Kidney (tissue), 22 donors: ENCODE results near the gene SNF8. TPM values are rescaled to one million over a fixed set of nuclear protein-coding genes. Genes with fewer than 3 reads are reported as not detected.
A peak's percentile ranks its signal among the peaks of the same experiment; 100 is the strongest.

Experiments used
- DNase-seq, 5 donors: peaks; one replicate each; pipeline ENCODE4 v3.0.0-alpha.2; 2013 to 2020
- FAIRE-seq: peaks from 2 replicates; lab custom pipeline; 2012; peaks lifted over from hg19 to GRCh38; lab: Jason Lieb, UNC
- H3K27ac ChIP-seq, 2 donors: one replicate each; pipeline ENCODE4 v1.7.0; 2013; ENCODE audit warnings: low read depth in 2 of 2, low read length in 2 of 2, inconsistent platforms in 1 of 2
- H3K27me3 ChIP-seq: one replicate; pipeline ENCODE4 v1.7.1; 2013; ENCODE audit warnings: low read length, inconsistent platforms; ENCODE audit not compliant: control insufficient read depth, insufficient read depth
- H3K36me3 ChIP-seq, 3 donors: one replicate each; pipeline versions ENCODE4 v1.7.0 to v1.7.1; 2013; ENCODE audit warnings: low read length in 3 of 3, control low read depth in 1 of 3, inconsistent platforms in 1 of 3; ENCODE audit not compliant: insufficient read depth in 3 of 3, control insufficient read depth in 2 of 3
- H3K4me1 ChIP-seq, 3 donors: one replicate each; pipeline versions ENCODE4 v1.7.0 to v1.7.1; 2013; ENCODE audit warnings: low read length in 3 of 3, inconsistent platforms in 1 of 3, low read depth in 1 of 3; ENCODE audit not compliant: control insufficient read depth in 2 of 3, insufficient read depth in 2 of 3
- H3K4me3 ChIP-seq, 3 donors: one replicate each; pipeline versions ENCODE4 v1.7.0 to v1.8.1; 2013; ENCODE audit warnings: low read length in 3 of 3, control low read depth in 1 of 3, inconsistent platforms in 1 of 3
- H3K9ac ChIP-seq, 3 donors: one replicate each; pipeline versions ENCODE4 v1.7.0 to v1.7.1; 2013; ENCODE audit warnings: low read length in 3 of 3, control low read depth in 1 of 3, inconsistent platforms in 1 of 3
- H3K9me3 ChIP-seq, 3 donors: one replicate each; pipeline versions ENCODE4 v1.7.0 to v1.7.1; 2013; ENCODE audit warnings: low read length in 3 of 3, control low read depth in 1 of 3, inconsistent platforms in 1 of 3; ENCODE audit not compliant: control insufficient read depth in 2 of 3, insufficient read depth in 1 of 3
- intact Hi-C: fragments of 100-400 bp; cut with DNase I; formaldehyde crosslinking; loops from one replicate; pipeline ENCODE4 v1.11.1; 2022
- long read RNA-seq, 10 donors: library from polyadenylated mRNA in 1 of 10; unstranded in 1 of 10; transcript quantifications; one replicate each; pipeline ENCODE4 v2.0.0 and lab custom pipeline, GENCODE V29; 2021 to 2026
- polyA plus RNA-seq: library from polyadenylated mRNA; stranded (reverse); fragments of 350-450 nt; fragmentation: Illumina TruSeq; extraction: RNeasy Lipid Tissue Mini Kit (QIAGEN cat#74804); gene quantifications from one replicate; pipeline ENCODE4 v1.2.3, GENCODE V29; 2014; ENCODE audit warnings: low read depth, low replicate concordance; ENCODE audit not compliant: insufficient read depth
- total RNA-seq: library from RNA; stranded (reverse); fragmentation: NEBNext Ultra II Directional; extraction: Animal tissue kit (Norgen Biotek cat#: 25700); gene quantifications from one replicate; pipeline ENCODE4 v1.2.1, GENCODE V29; 2021
- TF ChIP-seq, protein P1 (sequence below): IDR thresholded peaks from 3 replicates; pipeline ENCODE4 v1.5.1; 2012; ENCODE audit warnings: mild to moderate bottlenecking, moderate library complexity, borderline replicate concordance; ENCODE audit not compliant: insufficient read depth; ENCODE audit errors: extremely low read depth
- donor health status: control.
- donor health status: control.
- donor health status: control.
- donor health status: control.
- donor health status: control.
- donor health status: DM: yes; HTN: yes; CAD: no.
- donor health status: Normal renal cell carcinoma (clear cell type).

Gene SNF8, protein sequence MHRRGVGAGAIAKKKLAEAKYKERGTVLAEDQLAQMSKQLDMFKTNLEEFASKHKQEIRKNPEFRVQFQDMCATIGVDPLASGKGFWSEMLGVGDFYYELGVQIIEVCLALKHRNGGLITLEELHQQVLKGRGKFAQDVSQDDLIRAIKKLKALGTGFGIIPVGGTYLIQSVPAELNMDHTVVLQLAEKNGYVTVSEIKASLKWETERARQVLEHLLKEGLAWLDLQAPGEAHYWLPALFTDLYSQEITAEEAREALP
- total RNA-seq = 110 TPM
- 203 TPM for polyA plus RNA-seq
- long read RNA-seq, donor 1, transcript SNF8-202 (8 exons, 2,319 nt) = major isoform, 40 of 56 reads
- long read RNA-seq, donor 1, partial matches to known transcripts = 9 of 56 reads
- long read RNA-seq, donor 1, other reads (novel, unspliced or antisense) = 0 of 56 reads
- long read RNA-seq, donor 2, transcript SNF8-202 (8 exons, 2,319 nt) = major isoform, 30 of 53 reads
- long read RNA-seq, donor 2, partial matches to known transcripts = 8 of 53 reads
- long read RNA-seq, donor 2, other reads (novel, unspliced or antisense) = 0 of 53 reads
- long read RNA-seq, donor 3, transcript SNF8-202 (8 exons, 2,319 nt) = major isoform, 44 of 59 reads
- long read RNA-seq, donor 3, partial matches to known transcripts = 7 of 59 reads
- long read RNA-seq, donor 3, other reads (novel, unspliced or antisense) = 0 of 59 reads
- long read RNA-seq, donor 4, transcript SNF8-202 (8 exons, 2,319 nt) = major isoform, 41 of 79 reads
- long read RNA-seq, donor 4, partial matches to known transcripts = 27 of 79 reads
- long read RNA-seq, donor 4, other reads (novel, unspliced or antisense) = 0 of 79 reads
- long read RNA-seq, donor 5, partial matches to known transcripts = 0 of 4 reads
- long read RNA-seq, donor 5, other reads (novel, unspliced or antisense) = 0 of 4 reads
- long read RNA-seq, donor 6, transcript SNF8-202 (8 exons, 2,319 nt) = major isoform, 36 of 53 reads
- long read RNA-seq, donor 6, partial matches to known transcripts = 13 of 53 reads
- long read RNA-seq, donor 6, other reads (novel, unspliced or antisense) = 0 of 53 reads
- long read RNA-seq, donor 7, transcript SNF8-202 (8 exons, 2,319 nt) = major isoform, 63 of 75 reads
- long read RNA-seq, donor 7, partial matches to known transcripts = 0 of 75 reads
- long read RNA-seq, donor 7, other reads (novel, unspliced or antisense) = 4 of 75 reads
- long read RNA-seq, donor 8, transcript SNF8-202 (8 exons, 2,319 nt) = major isoform, 39 of 65 reads
- long read RNA-seq, donor 8, partial matches to known transcripts = 13 of 65 reads
- long read RNA-seq, donor 8, other reads (novel, unspliced or antisense) = 0 of 65 reads
- long read RNA-seq, donor 9, transcript SNF8-202 (8 exons, 2,319 nt) = major isoform, 22 of 29 reads
- long read RNA-seq, donor 9, partial matches to known transcripts = 0 of 29 reads
- long read RNA-seq, donor 9, other reads (novel, unspliced or antisense) = 0 of 29 reads
- long read RNA-seq, donor 10, transcript SNF8-215 (3 exons, 687 nt) = minor isoform, 6 of 40 reads
- long read RNA-seq, donor 10, transcript SNF8-202 (8 exons, 2,319 nt) = major isoform, 16 of 40 reads
- long read RNA-seq, donor 10, partial matches to known transcripts = 10 of 40 reads
- long read RNA-seq, donor 10, other reads (novel, unspliced or antisense) = 0 of 40 reads

DNA sequence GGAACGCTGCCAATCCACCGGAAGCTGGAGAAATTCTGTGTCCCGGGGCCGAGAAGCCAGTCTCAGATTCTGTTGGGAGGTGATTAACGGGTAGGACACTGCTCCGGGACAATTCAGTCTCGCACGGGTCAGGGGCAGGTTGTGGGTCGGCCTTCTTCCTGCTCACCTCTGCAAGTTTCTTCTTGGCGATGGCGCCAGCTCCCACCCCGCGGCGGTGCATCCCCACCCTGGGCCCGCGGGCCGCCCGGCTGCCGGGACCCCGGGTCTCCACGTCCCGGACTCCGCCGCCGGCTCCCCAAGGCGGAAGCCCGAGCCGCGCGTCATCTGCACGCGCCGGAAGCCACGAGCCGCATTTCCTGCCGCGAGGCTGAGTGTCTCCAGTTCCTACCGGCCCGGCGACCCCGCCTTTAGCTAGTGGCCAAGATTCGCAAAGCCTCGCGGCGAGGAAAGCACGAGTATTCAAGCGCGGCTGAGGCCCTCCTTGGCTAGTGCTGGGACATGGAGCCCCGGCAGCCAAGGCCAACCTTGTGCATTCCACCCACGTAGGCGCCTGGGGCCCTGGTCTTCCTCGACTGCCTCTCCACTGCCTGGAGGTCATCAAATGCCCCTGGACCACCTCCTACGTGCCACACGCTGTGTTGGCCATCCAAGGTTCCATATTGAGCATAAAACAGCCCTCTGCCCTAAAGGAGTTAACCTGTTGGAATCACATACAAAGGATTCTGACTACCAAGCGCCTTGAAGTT is at the start of gene SNF8:
SNF8 (minus strand) TSS at position 328 of the 746 bp plus-strand sequence; CDS start at position 220, 108 bp downstream.
- H3K27me3 ChIP-seq = no peaks in the 10 kb centered on the region
- DNase-seq (peak; percentile 95 to 98 (median 96)), FAIRE-seq (no peak)
- peaks cover 0 to 2% (median 0%) of the 10 kb centered on the region in 3 donors for H3K36me3 ChIP-seq
- intact Hi-C loops = no loop called here
- peak within 1 kb of the TSS; percentile 79 to 89 for H3K27ac ChIP-seq
- peak within 1 kb of the TSS; percentile 74 to 95 (median 82) for H3K9ac ChIP-seq
- H3K4me1 ChIP-seq = peaks cover 0 to 7% (median 5%) of the 10 kb centered on the region in 3 donors
- H3K4me3 ChIP-seq = peak within 1 kb of the TSS; percentile 86 to 99 (median 90)
- H3K9me3 ChIP-seq = no peaks in the 10 kb centered on the region
- TF ChIP-seq, protein P1, sequence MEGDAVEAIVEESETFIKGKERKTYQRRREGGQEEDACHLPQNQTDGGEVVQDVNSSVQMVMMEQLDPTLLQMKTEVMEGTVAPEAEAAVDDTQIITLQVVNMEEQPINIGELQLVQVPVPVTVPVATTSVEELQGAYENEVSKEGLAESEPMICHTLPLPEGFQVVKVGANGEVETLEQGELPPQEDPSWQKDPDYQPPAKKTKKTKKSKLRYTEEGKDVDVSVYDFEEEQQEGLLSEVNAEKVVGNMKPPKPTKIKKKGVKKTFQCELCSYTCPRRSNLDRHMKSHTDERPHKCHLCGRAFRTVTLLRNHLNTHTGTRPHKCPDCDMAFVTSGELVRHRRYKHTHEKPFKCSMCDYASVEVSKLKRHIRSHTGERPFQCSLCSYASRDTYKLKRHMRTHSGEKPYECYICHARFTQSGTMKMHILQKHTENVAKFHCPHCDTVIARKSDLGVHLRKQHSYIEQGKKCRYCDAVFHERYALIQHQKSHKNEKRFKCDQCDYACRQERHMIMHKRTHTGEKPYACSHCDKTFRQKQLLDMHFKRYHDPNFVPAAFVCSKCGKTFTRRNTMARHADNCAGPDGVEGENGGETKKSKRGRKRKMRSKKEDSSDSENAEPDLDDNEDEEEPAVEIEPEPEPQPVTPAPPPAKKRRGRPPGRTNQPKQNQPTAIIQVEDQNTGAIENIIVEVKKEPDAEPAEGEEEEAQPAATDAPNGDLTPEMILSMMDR = no peak

DNA sequence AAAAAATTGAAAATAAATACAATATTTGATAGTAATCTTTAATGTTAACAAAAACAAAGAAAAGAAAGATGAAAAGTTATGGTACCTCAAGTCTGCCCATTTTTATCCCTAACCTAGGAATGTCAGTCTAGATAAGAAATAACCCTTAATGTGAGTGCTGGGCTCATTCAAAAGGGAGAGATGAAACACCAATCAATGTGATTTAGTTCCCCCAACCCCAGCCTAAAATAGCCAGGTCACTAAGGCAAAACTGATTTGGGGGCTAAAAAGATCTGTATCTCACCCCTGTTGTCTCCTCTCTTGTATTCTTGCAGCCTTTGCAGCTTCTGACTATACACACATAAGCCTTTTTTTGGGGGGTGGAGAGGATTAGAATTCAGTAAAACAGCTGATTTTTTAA is 49.3 kb upstream of the SNF8 start:
- Histone ChIP-seq H3K9ac (no peak overlapping the region), H3K9me3 (no peaks in the 10 kb centered on the region), H3K27ac (no peak overlapping the region), H3K4me3 (no peak overlapping the region), H3K4me1 (peaks cover 0 to 5% (median 0%) of the 10 kb centered on the region in 3 donors), H3K27me3 (peaks cover 45% of the 10 kb centered on the region), H3K36me3 (no peaks in the 10 kb centered on the region)
- DNase-seq = no peak
- intact Hi-C loops = no loop called here
- FAIRE-seq = no peak
- TF ChIP-seq, protein P1 = no peak
